ENCODE results near the gene CTNND2.
"Not testable (repeated sequence)": the region's sequence is repeated elsewhere in the genome, so short reads cannot be mapped to it uniquely, and the experiment has no call there.

The CTNND2 gene

GRCh38 chr5:11052871-11053270, 851.4 kb downstream of the CTNND2 start:
- DNase-seq: no peak

GRCh38 chr5:11050596-11051304, 853.5 kb downstream of the CTNND2 start:
- DNase-seq: peak; percentile 34

DNA sequence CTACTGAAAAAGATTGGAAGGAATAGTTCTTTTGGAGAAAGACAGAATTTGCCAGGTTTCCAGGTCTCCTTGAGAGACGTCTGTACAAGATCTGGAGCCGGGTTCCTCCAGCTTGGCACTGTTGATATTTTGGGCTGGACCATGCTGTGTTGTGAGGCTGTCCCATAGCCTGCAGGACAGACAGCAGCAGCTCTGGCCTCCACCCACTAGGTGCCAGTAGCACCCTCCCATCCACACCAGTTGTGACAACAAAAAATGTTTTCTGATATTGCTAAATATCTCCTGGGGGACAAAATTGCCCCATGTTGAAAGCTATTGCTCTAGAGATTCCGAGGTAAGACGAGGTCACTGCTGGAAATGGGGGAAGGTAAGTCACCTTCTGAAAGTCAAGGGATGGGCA, 855.5 kb downstream of the CTNND2 start:
- DNase-seq: no peak

- DNase-seq: no peak
These were observed 856.6 kb downstream of the CTNND2 start for GRCh38 chr5:11047625-11048024.

GRCh38 chr5:11047030-11047429, 857.2 kb downstream of the CTNND2 start:
- DNase-seq: no peak

DNA sequence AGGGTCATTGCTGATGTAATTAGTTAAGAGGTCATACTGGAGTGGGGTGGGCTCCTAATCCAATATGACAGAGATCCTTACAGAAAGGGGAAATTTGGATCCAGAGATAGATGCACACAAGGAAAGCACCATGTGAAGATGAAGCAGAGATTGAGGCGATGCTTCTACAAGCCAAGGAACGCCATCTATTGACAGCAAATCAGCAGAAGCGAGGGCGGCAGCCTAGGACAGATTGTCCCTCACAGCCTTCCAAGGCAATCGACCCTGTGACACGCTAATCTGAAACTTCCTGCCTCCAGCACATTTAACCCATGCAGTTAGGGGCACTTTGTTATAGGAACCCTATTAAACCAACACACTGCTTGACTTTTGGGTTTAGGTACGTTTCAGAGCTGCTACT, 858.1 kb downstream of the CTNND2 start:
- DNase-seq: no peak

DNA sequence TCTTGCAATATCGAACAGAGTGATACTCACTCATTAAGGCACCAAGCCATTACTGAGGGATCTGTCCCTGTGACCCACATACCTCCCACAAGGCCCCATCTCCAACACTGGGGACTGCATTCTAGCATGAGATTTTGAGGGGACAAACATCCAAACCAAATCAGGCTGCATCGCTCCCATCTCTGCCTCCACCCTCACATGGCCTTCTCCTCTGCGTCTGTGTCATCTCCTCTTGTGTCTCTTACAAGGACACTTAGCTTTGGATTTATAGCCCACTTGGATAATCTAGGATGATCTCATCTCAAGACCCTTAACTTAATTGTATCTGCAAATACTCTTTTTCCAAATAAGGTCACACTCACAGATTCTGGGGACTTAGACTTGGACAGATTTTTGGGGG, 858.8 kb downstream of the CTNND2 start:
- no peak for DNase-seq

DNA sequence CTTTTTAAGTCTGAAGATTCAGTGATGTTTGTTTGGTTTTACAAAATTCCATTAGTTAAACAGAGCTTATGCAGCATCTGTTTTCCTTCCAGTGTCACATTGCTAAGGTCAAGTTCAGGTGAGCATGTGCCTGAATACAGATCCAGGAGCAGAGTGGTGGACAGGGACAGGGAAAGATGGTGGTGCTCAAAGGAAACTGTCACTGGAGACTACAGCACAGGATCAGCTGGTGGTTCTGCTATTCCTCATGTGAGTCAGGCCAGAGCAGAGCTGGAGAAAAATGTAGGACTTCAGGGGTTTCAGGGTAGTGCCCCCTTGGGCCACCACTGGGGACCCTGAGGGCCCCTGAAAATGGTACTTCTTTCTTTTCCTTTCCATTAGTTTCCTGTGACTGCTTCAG, 859.7 kb downstream of the CTNND2 start:
- no peak for DNase-seq

GRCh38 chr5:11043881-11044280, 860.4 kb downstream of the CTNND2 start:
- DNase-seq: no peak

DNA sequence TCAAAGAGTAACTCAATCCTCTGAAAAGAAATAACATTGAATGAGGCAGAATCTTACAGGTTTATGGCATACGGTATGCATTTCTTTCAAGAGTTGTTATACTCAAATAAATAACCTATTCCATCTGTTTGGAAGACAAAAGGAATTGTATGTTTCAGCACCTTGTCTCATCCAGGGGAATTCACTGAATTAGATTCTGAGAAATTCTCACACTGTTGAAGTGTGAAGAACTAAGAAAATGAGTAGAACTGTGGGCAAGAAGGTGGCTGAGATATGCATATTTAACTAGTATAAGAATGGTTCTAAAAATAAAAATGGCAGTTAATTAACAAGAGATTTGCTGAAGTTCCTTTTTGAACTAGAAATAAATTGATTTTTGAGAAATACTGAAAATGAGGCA, 863.9 kb downstream of the CTNND2 start:
- DNase-seq: no peak

GRCh38 chr5:11038772-11039171, 865.5 kb downstream of the CTNND2 start:
- DNase-seq: no peak

GRCh38 chr5:11037941-11038340, 866.3 kb downstream of the CTNND2 start:
- no peak for DNase-seq

- no peak for DNase-seq
These were observed 867.2 kb downstream of the CTNND2 start for GRCh38 chr5:11037080-11037479.

DNA sequence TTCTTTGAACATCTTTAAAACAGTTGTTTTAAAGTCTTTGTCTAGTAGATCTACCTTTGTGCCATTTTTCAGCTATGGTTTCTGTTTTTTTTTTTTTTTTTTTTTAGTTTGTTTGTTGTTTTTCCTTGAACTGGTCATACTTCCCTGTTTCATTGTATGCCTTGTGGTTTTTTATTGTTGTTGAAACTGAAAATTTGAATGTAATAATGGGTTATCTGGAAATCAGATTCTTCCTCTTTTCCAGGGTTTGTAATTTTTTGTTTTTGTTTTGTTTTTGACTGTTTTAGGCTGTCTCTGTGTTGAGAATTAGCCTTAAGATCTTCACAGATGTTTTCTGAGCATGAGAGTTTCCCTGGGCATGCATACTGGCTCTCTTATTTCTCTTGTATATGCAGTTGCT, 873.6 kb downstream of the CTNND2 start:
- no peak for DNase-seq

- no peak for DNase-seq
These were observed 876.6 kb downstream of the CTNND2 start for GRCh38 chr5:11027660-11028059.

- DNase-seq: no peak
These were observed 877.7 kb downstream of the CTNND2 start for GRCh38 chr5:11026543-11026942.

GRCh38 chr5:11023945-11024344, 880.3 kb downstream of the CTNND2 start:
- no peak for DNase-seq

- DNase-seq: no peak
These were observed 890.5 kb downstream of the CTNND2 start for GRCh38 chr5:11013793-11014192.

- DNase-seq: no peak
These were observed 892.0 kb downstream of the CTNND2 start for GRCh38 chr5:11012295-11012694.

DNA sequence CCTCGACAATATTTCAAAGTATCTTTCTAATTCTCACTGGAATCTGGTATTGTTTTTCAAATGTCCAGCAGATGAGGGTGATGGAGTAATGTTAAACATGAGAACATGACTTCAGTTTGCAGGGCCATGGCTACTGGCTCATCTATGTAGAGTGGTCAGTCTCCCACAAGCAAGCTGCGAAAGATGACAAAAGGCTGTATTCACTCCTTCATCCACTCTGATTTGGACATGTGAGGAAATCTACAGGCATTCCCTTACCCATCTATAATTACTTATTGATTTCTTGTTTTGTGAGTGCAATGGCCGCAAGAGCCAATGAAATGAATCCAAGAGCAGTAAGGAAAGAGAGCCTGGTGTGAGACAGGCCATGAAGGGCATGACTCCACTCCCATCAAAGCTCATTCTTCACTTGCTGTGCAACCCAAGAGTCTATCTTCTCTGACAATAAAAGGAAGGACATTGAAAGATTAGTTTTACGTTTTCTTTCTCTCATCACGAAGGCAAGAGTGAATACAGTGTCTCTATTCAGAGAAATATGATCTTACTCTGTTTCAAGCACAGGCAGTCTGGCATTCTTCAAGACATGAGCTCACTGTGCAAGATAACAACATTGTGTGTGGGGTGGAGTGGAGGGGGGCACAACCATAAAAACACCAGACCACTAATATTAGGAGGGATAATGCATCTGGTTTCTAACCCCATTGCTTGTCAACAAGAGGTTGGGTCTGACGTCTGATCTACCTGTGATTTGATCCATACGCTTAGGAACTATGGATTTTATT, 893.6 kb downstream of the CTNND2 start:
- no peak for DNase-seq

DNA sequence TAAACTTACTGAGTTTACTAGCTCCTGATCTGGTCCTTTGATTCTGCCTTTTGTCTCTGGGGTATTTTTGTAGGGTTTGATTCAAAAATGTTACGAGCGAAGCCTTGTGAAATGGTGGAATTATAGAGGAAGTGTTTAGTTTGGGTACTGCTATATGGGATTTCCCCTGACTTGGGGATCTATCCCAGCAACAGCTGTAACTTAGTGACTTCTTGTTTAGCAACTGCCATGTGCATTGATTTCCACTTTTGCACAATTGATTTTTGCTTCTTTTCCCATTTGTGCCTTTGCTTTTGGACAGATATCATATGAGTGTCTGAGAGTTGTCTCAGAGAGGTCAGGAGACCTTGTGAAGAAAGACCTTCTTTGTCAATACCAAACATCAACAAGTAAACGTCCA, 894.7 kb downstream of the CTNND2 start:
- DNase-seq: no peak

- no peak for DNase-seq
These were observed 896.9 kb downstream of the CTNND2 start for GRCh38 chr5:11007269-11007870.

GRCh38 chr5:11004523-11004922, 899.7 kb downstream of the CTNND2 start:
- not testable (repeated sequence) for DNase-seq

All from MV-4-11 (cell line).